K562 (cell line): Measurements from ENCODE around the gene CCR9. TPM values are rescaled to one million over a fixed set of nuclear protein-coding genes. Genes with fewer than 3 reads are reported as not detected.
A peak's percentile ranks its signal among the peaks of the same experiment; 100 is the strongest.
"Not testable (repeated sequence)": the region's sequence is repeated elsewhere in the genome, so short reads cannot be mapped to it uniquely, and the experiment has no call there.

Experiments used
- ATAC-seq: fragments of 200-7000 bp; cut with Tn5 transposase; 3 replicates; pipeline ENCODE4 v1.9.1; 2020; ENCODE audit warnings: moderate library complexity
- BruUV-seq: library from RNA; stranded (reverse); fragments of 400-500 nt; replicated peaks from 2 replicates; lab custom pipeline; 2021; lab: Mats Ljungman, UMichigan
- CTCF ChIA-PET: fragments of 300-600 bp; formaldehyde crosslinking; extraction: SDS; loops from one replicate; lab custom pipeline; 2021; ENCODE audit warnings: low intra/inter-chr PET ratio; lab: Yijun Ruan, JAX
- POLR2A ChIA-PET: fragments of 300-600, 350-650 bp; sonication (Branson Sonifier 250); formaldehyde crosslinking; extraction: SDS; loops from one replicate; lab custom pipeline; 2021; ENCODE audit warnings: antibody characterized with exemption, inconsistent platforms; lab: Yijun Ruan, JAX
- DNase-seq, 4 experiments: peaks; one replicate each; pipeline versions ENCODE4 v3.0.0 to v3.0.0-alpha.2; 2011 to 2018; ENCODE audit warnings: low spot score in 3 of 4, mixed read lengths in 3 of 4; ENCODE audit errors: extremely low read depth in 1 of 4
- FAIRE-seq: peaks from 2 replicates; lab custom pipeline; 2011; peaks lifted over from hg19 to GRCh38; lab: Jason Lieb, UNC
- H2AFZ ChIP-seq: 2 replicates; pipeline ENCODE4 v1.6.0; 2011; ENCODE audit warnings: low read depth, low read length, control low read depth, inconsistent platforms
- H3K27ac ChIP-seq: fragments of 200-600 bp; 3 replicates; pipeline ENCODE4 v1.8.0; 2011; ENCODE audit warnings: low read depth, mild to moderate bottlenecking, control low read depth, inconsistent platforms, low read length, moderate library complexity, mixed read lengths; ENCODE audit errors: extremely low read depth
- H3K27me3 ChIP-seq, 2 experiments: fragments of 300-600 bp in 1 of 2; 2 replicates in 1 of 2; 3 replicates in 1 of 2; pipeline versions ENCODE4 v1.6.0 to v1.8.0; 2011; ENCODE audit warnings: inconsistent platforms in 2 of 2, low read length in 2 of 2, mild to moderate bottlenecking in 1 of 2, mixed read lengths in 1 of 2, moderate library complexity in 1 of 2; ENCODE audit not compliant: control insufficient read depth in 2 of 2, insufficient read depth in 2 of 2
- H3K36me3 ChIP-seq: fragments of 300-600 bp; 3 replicates; pipeline ENCODE4 v1.8.0; 2011; ENCODE audit warnings: mild to moderate bottlenecking, low read length, inconsistent platforms; ENCODE audit not compliant: control insufficient read depth, insufficient read depth
- H3K4me1 ChIP-seq, 2 experiments: fragments of 200-600 bp in 1 of 2; replicated peaks in 1 of 2; 2 replicates in 1 of 2; 3 replicates in 1 of 2; pipeline versions ENCODE4 v1.5.1 to v1.8.0; 2011; ENCODE audit warnings: inconsistent platforms in 2 of 2, low read length in 2 of 2, mild to moderate bottlenecking in 1 of 2, mixed read lengths in 1 of 2, moderate library complexity in 1 of 2; ENCODE audit not compliant: control insufficient read depth in 2 of 2, insufficient read depth in 2 of 2
- H3K4me2 ChIP-seq: 2 replicates; pipeline ENCODE4 v1.6.1; 2011; ENCODE audit warnings: low read length, control low read depth, inconsistent platforms, mixed read lengths; ENCODE audit not compliant: insufficient read depth
- H3K4me3 ChIP-seq: fragments of 200-600 bp; sonication (generic), shearing (Covaris generic); 2 replicates; pipeline ENCODE4 v1.5.1; 2016; ENCODE audit warnings: control low read depth, inconsistent platforms
- H3K79me2 ChIP-seq: fragments of 200-600 bp; 3 replicates; pipeline ENCODE4 v1.8.0; 2011; ENCODE audit warnings: low read length, inconsistent platforms; ENCODE audit not compliant: control insufficient read depth, insufficient read depth
- H3K9ac ChIP-seq, 2 experiments: 2 replicates each; pipeline versions ENCODE4 v1.6.0 to v1.6.1; 2011; ENCODE audit warnings: low read depth in 2 of 2, low read length in 2 of 2, control low read depth in 1 of 2, inconsistent platforms in 1 of 2, mild to moderate bottlenecking in 1 of 2, mixed read lengths in 1 of 2; ENCODE audit not compliant: insufficient read depth in 1 of 2
- H3K9me1 ChIP-seq: one replicate; pipeline ENCODE4 v1.6.0; 2011; ENCODE audit warnings: inconsistent platforms, mild to moderate bottlenecking, low read length, moderate library complexity; ENCODE audit not compliant: control insufficient read depth, insufficient read depth
- H3K9me3 ChIP-seq: replicated peaks from 2 replicates; pipeline ENCODE4 v1.5.1; 2011; ENCODE audit warnings: low read depth, low read length, inconsistent platforms; ENCODE audit not compliant: control insufficient read depth, insufficient read depth
- H4K20me1 ChIP-seq: replicated peaks from 2 replicates; pipeline ENCODE4 v1.6.1; 2011; ENCODE audit warnings: low read length, inconsistent platforms, mixed read lengths; ENCODE audit not compliant: control insufficient read depth, insufficient read depth
- BCOR ChIP-seq: fragments of 450-650 bp; IDR thresholded peaks from 2 replicates; pipeline ENCODE4 v1.6.1; 2016
- C11orf30 ChIP-seq: fragments of 450-650 bp; IDR thresholded peaks from 2 replicates; pipeline ENCODE4 v1.6.1; 2016; ENCODE audit warnings: low read depth, mild to moderate bottlenecking
- CAMTA2 ChIP-seq: fragments of 250-450 bp; sonication (Bioruptor Pico); conservative IDR thresholded peaks from 2 replicates; pipeline ENCODE4 v1.5.1; 2022
- ELF4 ChIP-seq: fragments of 450-650 bp; formaldehyde crosslinking; IDR thresholded peaks from 2 replicates; pipeline ENCODE4 v1.4.0; 2022; ENCODE audit warnings: missing genetic modification characterization
- KDM1A ChIP-seq, 2 experiments: fragments of 450-650 bp; IDR thresholded peaks; 2 replicates each; pipeline ENCODE4 v1.6.1; 2016; ENCODE audit warnings: mild to moderate bottlenecking in 2 of 2
- MTA1 ChIP-seq: fragments of 450-650 bp; IDR thresholded peaks from 2 replicates; pipeline ENCODE4 v1.6.1; 2017; ENCODE audit warnings: borderline replicate concordance
- YY1 ChIP-seq, 3 experiments: IDR thresholded peaks; 2 replicates each; pipeline ENCODE4 v1.6.1; 2011; ENCODE audit warnings: low read length in 2 of 3, mild to moderate bottlenecking in 2 of 3, moderate library complexity in 2 of 3, borderline replicate concordance in 1 of 3, control low read depth in 1 of 3, low read depth in 1 of 3; ENCODE audit not compliant: insufficient read depth in 3 of 3, insufficient replicate concordance in 2 of 3, control insufficient read depth in 1 of 3, insufficient read length in 1 of 3; ENCODE audit errors: extremely low read depth in 1 of 3
- ZNF146 ChIP-seq: IDR thresholded peaks from one replicate; pipeline ENCODE4 v1.6.1; 2018; ENCODE audit warnings: missing compliant biosample characterization; ENCODE audit not compliant: unreplicated experiment
- WGBS: fragments of 100-300 bp; shearing (Covaris generic); methylation state at CpG from one replicate; pipeline ENCODE4 v1.1.6; 2016; ENCODE audit warnings: low coverage, mixed read lengths; ENCODE audit not compliant: insufficient coverage; ENCODE audit errors: missing lambda C conversion rate; 5-methylcytosine and 5-hydroxymethylcytosine counted together
- in situ Hi-C: fragments of 300-500 bp; cut with MboI; formaldehyde crosslinking; loops from 4 replicates; pipeline ENCODE4 v1.15.0; 2018; ENCODE audit warnings: inconsistent platforms, mixed read lengths
- intact Hi-C: fragments of 100-400 bp; cut with micrococcal nuclease; formaldehyde crosslinking; loops from 2 replicates; pipeline ENCODE4 v1.14.2; 2022
- polyA plus RNA-seq, 8 experiments: library from polyadenylated mRNA; depleted of rRNA in 4 of 8; stranded (reverse) in 5 of 8; unstranded in 3 of 8; fragments of >200 nt; fragmentation: Nextera tagmentation in 2 of 8; fragmentation: Illumina TruSeq in 1 of 8; extraction: Ambion mirVana in 2 of 8; extraction: Trizol in 1 of 8; gene quantifications; 2 replicates each; pipeline versions ENCODE4 v1.2.1 to v1.2.3, GENCODE V29; 2011 to 2014; ENCODE audit warnings: inconsistent platforms in 1 of 8, missing spikeins in 1 of 8
- total RNA-seq, 7 experiments: library from RNA; depleted of rRNA in 6 of 7; stranded (reverse); fragments of >200 nt in 6 of 7; fragmentation: Illumina TruSeq in 2 of 7; extraction: Trizol in 2 of 7; gene quantifications; 2 replicates each; pipeline versions ENCODE4 v1.2.1 to v1.2.3, GENCODE V29; 2011 to 2021; ENCODE audit warnings: low replicate concordance in 1 of 7
- TF ChIP-seq, protein P1 (sequence below), 2 experiments: IDR thresholded peaks; 2 replicates each; pipeline ENCODE4 v1.6.1; 2011; ENCODE audit warnings: borderline replicate concordance in 1 of 2, control low read depth in 1 of 2, low read depth in 1 of 2, low read length in 1 of 2, mild to moderate bottlenecking in 1 of 2, mixed read lengths in 1 of 2, moderate library complexity in 1 of 2; ENCODE audit not compliant: insufficient read depth in 1 of 2, insufficient read length in 1 of 2, poor library complexity in 1 of 2, severe bottlenecking in 1 of 2; ENCODE audit errors: extremely low read depth in 1 of 2

The CCR9 gene
- total and polyA plus RNA-seq, 9 of the 15 experiments (the other 6 are each of a cell fraction or from before 2014, with no cell fraction given): not detected

DNA sequence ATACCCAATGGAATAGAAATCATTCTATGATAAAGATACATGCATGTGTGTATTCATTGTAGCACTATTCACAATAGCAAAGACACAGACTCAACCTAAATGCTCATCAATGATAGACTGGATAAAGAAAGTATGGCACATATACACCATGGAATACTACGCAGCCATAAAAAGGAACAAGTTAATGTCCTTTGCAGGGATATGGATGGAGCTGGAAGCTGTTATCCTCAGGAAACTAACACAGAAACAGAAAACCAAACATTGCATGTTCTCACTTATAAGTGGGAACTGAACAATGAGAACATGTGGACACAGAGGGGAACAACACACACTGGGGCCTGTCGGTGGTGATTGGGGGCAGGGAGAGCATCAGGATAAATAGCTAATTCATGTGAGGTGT, 29.3 kb upstream of the CCR9 start:
- BruUV-seq, in situ Hi-C loops, H3K27ac ChIP-seq, H3K27me3 ChIP-seq, H3K9me1 ChIP-seq, H3K36me3 ChIP-seq, H3K9me3 ChIP-seq, ATAC-seq, DNase-seq, H2AFZ ChIP-seq, H4K20me1 ChIP-seq: not testable (repeated sequence)
- 40% methylated on average over 2 of the region's 2 CpGs for WGBS
- CTCF ChIA-PET: interaction anchor here (0.6 kb wide), 1 partner anchor 486 kb away, joined by 3 read pairs; no protein-coding TSS in a partner anchor
- peaks cover 0 to 19% of the 10 kb centered on the region in 2 experiments; a peak in 2 of 5 replicates for H3K4me1 ChIP-seq
- TF ChIP-seq ZNF146 (CRISPR knock-in tag) (peak; percentile 94), BCOR (peak; percentile 66), KDM1A (IDR thresholded peaks at IDR 0.05) (peak in 1 of 2 experiments; percentile 27; a peak in 1 of 4 replicates)
- TF ChIP-seq, all 486 proteins: peak for 3; not testable (repeated sequence) for 483
- H3K4me2 ChIP-seq, intact Hi-C loops, POLR2A ChIA-PET, H3K79me2 ChIP-seq, FAIRE-seq, H3K4me3 ChIP-seq, H3K9ac ChIP-seq: not testable (repeated sequence)

DNA sequence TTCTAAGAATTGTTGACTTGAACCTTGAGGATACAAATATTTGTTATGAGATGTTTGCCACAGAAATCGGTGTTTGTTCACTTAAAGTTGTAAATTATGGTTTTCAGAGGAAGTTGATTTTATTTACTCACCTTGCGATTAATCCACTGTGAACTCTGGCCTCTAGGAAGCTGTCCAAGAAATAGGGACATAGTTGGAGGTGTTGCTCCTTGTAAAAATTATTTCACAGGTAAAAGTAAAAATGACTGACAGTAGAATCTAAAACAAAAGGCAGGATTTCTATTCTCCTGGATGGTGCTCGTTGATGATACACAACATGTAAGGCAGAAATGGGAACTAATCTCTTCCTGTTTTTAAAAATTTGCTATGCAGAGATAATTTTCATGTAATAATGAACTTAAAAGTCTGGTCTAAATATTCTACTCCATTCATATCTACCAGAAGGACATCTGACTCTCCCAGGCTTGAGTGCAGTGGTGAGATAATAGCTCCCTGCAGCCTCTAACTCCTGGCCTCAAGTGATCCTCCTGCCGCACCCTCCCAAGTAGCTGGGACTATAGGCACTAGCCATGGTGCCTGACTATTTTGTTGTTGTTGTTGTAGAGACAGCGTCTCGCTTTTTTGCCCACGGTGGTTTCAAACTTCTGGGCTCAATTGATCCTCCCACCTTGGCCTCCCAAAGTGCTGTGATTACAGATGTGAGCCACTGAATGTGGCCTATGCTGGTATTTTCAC, 27.4 kb upstream of the CCR9 start:
- WGBS: 2% methylated on average over 7 of the region's 7 CpGs
- intact Hi-C loops (no loop called here), in situ Hi-C loops (no loop called here)
- H4K20me1 ChIP-seq: no peaks in the 10 kb centered on the region
- peaks cover 2 to 3% of the 10 kb centered on the region in 2 experiments; a peak in 2 of 5 replicates for H3K27me3 ChIP-seq
- H3K27ac ChIP-seq: no peak overlapping the region
- peaks cover 0 to 19% of the 10 kb centered on the region in 2 experiments; a peak in 2 of 5 replicates for H3K4me1 ChIP-seq
- no peak overlapping the region for H3K9ac ChIP-seq
- no peaks in the 10 kb centered on the region for H3K79me2 ChIP-seq
- H3K4me2 ChIP-seq: peak overlapping the region; percentile 57
- peak in 2 of 4 experiments; percentile 56 to 83 for DNase-seq
- no TSS peak for BruUV-seq
- H3K4me3 ChIP-seq: no peak overlapping the region
- H3K9me1 ChIP-seq: no peaks in the 10 kb centered on the region
- ChIA-PET POLR2A (interaction anchor here (0.9 to 1.1 kb wide), 4 partner anchors 9 to 26 kb away, joined by 3 to 4 read pairs (median 3); no protein-coding TSS in a partner anchor), CTCF (no interaction called here)
- peaks cover 4% of the 10 kb centered on the region for H3K9me3 ChIP-seq
- FAIRE-seq: peak; percentile 91
- H3K36me3 ChIP-seq: no peaks in the 10 kb centered on the region
- peak overlapping the region; percentile 67 for H2AFZ ChIP-seq
- ATAC-seq: peak; percentile 89
- no peak for TF ChIP-seq MTA1
- no peak for TF ChIP-seq C11orf30
- TF ChIP-seq CAMTA2 (CRISPR knock-in tag): no peak
- TF ChIP-seq, protein P1, sequence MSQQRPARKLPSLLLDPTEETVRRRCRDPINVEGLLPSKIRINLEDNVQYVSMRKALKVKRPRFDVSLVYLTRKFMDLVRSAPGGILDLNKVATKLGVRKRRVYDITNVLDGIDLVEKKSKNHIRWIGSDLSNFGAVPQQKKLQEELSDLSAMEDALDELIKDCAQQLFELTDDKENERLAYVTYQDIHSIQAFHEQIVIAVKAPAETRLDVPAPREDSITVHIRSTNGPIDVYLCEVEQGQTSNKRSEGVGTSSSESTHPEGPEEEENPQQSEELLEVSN (IDR thresholded peaks at IDR 0.05; ENCODE audit: borderline replicate concordance in 1 of 2, extremely low read depth in 1 of 2, insufficient read depth in 1 of 2, insufficient read length in 1 of 2, low read depth in 1 of 2, low read length in 1 of 2, poor library complexity in 1 of 2, severe bottlenecking in 1 of 2): no peak
- peak; percentile 82 for TF ChIP-seq ELF4
- no peak for TF ChIP-seq YY1 (IDR thresholded peaks at IDR 0.05; ENCODE audit: borderline replicate concordance in 1 of 3, control insufficient read depth in 1 of 3, extremely low read depth in 1 of 3, insufficient read depth in 3 of 3, insufficient read length in 1 of 3, insufficient replicate concordance in 2 of 3, low read depth in 1 of 3, low read length in 2 of 3)
